H9 (cell line): ENCODE measurements around the gene SHROOM1. TPM values are rescaled to one million over a fixed set of nuclear protein-coding genes. Genes with fewer than 3 reads are reported as not detected.

Experiments used
- DNase-seq: peaks from one replicate; pipeline ENCODE4 v3.0.0-alpha.2; 2017
- H2AFZ ChIP-seq: one replicate; pipeline ENCODE4 v1.6.1; 2013; ENCODE audit warnings: mild to moderate bottlenecking, low read length, control low read depth, moderate library complexity
- H2AK5ac ChIP-seq: 2 replicates; pipeline ENCODE4 v1.6.1; 2013; ENCODE audit warnings: low read length, control low read depth, mixed read lengths; ENCODE audit not compliant: insufficient read length
- H2BK120ac ChIP-seq: one replicate; pipeline ENCODE4 v1.6.1; 2013; ENCODE audit warnings: low read depth, mild to moderate bottlenecking, low read length, control low read depth, inconsistent platforms; ENCODE audit not compliant: poor library complexity, severe bottlenecking
- H2BK12ac ChIP-seq: 2 replicates; pipeline ENCODE4 v1.6.1; 2013; ENCODE audit warnings: low read length, control low read depth, mixed read lengths, low read depth; ENCODE audit not compliant: insufficient read length
- H2BK15ac ChIP-seq: 2 replicates; pipeline ENCODE4 v1.6.1; 2013; ENCODE audit warnings: low read depth, low read length, control low read depth
- H2BK20ac ChIP-seq: one replicate; pipeline ENCODE4 v1.6.1; 2013; ENCODE audit warnings: low read depth, mild to moderate bottlenecking, low read length, control low read depth, inconsistent platforms; ENCODE audit not compliant: poor library complexity, severe bottlenecking
- H2BK5ac ChIP-seq: 2 replicates; pipeline ENCODE4 v1.6.1; 2013; ENCODE audit warnings: low read length, control low read depth, mixed read lengths; ENCODE audit not compliant: insufficient read length
- H3K14ac ChIP-seq: 2 replicates; pipeline ENCODE4 v1.6.1; 2013; ENCODE audit warnings: low read length, control low read depth; ENCODE audit not compliant: insufficient read depth
- H3K18ac ChIP-seq: 2 replicates; pipeline ENCODE4 v1.6.1; 2013; ENCODE audit warnings: low read depth, mild to moderate bottlenecking, mixed read lengths, low read length, control low read depth; ENCODE audit not compliant: insufficient read length
- H3K23ac ChIP-seq: 2 replicates; pipeline ENCODE4 v1.6.1; 2013; ENCODE audit warnings: low read length, control low read depth, mixed read lengths, low read depth; ENCODE audit not compliant: insufficient read length
- H3K23me2 ChIP-seq: 2 replicates; pipeline ENCODE4 v1.6.1; 2013; ENCODE audit warnings: low read depth, mild to moderate bottlenecking, mixed read lengths, low read length, control low read depth; ENCODE audit not compliant: insufficient read length, poor library complexity, severe bottlenecking
- H3K27ac ChIP-seq: 2 replicates; pipeline ENCODE4 v1.5.1; 2013; ENCODE audit warnings: low read length, control low read depth, mixed read lengths, low read depth; ENCODE audit not compliant: insufficient read length
- H3K27me3 ChIP-seq: 2 replicates; pipeline ENCODE4 v1.6.1; 2013; ENCODE audit warnings: low read length, control low read depth, inconsistent platforms; ENCODE audit not compliant: insufficient read depth
- H3K4ac ChIP-seq: 2 replicates; pipeline ENCODE4 v1.6.1; 2013; ENCODE audit warnings: low read depth, mild to moderate bottlenecking, control low read depth, inconsistent platforms, low read length, moderate library complexity
- H3K4me1 ChIP-seq: 2 replicates; pipeline ENCODE4 v1.6.1; 2013; ENCODE audit warnings: low read length, control low read depth, inconsistent platforms; ENCODE audit not compliant: insufficient read depth
- H3K4me2 ChIP-seq: 2 replicates; pipeline ENCODE4 v1.6.1; 2013; ENCODE audit warnings: low read length, control low read depth, mixed read lengths; ENCODE audit not compliant: insufficient read length, insufficient read depth
- H3K56ac ChIP-seq: 2 replicates; pipeline ENCODE4 v1.6.1; 2013; ENCODE audit warnings: low read depth, mild to moderate bottlenecking, mixed read lengths, low read length, control low read depth; ENCODE audit not compliant: insufficient read length
- H3K79me1 ChIP-seq: 2 replicates; pipeline ENCODE4 v1.6.1; 2013; ENCODE audit warnings: low read depth, mild to moderate bottlenecking, moderate library complexity, low read length, control low read depth, inconsistent platforms; ENCODE audit not compliant: insufficient read depth, poor library complexity, severe bottlenecking
- H3K79me2 ChIP-seq: 2 replicates; pipeline ENCODE4 v1.6.1; 2013; ENCODE audit warnings: low read length, control low read depth, inconsistent platforms; ENCODE audit not compliant: insufficient read depth
- H3K9ac ChIP-seq: 2 replicates; pipeline ENCODE4 v1.6.1; 2013; ENCODE audit warnings: low read length, control low read depth, mixed read lengths; ENCODE audit not compliant: insufficient read length; ENCODE audit errors: extremely low read depth
- H3K9me3 ChIP-seq: one replicate; pipeline ENCODE4 v1.6.1; 2013; ENCODE audit warnings: low read depth, low read length, inconsistent platforms; ENCODE audit not compliant: control insufficient read depth
- H3T11ph ChIP-seq: one replicate; pipeline ENCODE4 v1.6.1; 2013; ENCODE audit warnings: mild to moderate bottlenecking, low read length, control low read depth, inconsistent platforms
- H4K20me1 ChIP-seq: one replicate; pipeline ENCODE4 v1.6.1; 2013; ENCODE audit not compliant: control insufficient read depth, insufficient read length, insufficient read depth
- H4K5ac ChIP-seq: 2 replicates; pipeline ENCODE4 v1.6.1; 2013; ENCODE audit warnings: low read depth, mild to moderate bottlenecking, mixed read lengths, low read length, control low read depth; ENCODE audit not compliant: insufficient read length
- H4K8ac ChIP-seq: replicated peaks from 2 replicates; pipeline ENCODE4 v1.6.1; 2013; ENCODE audit warnings: low read length, control low read depth, mixed read lengths, low read depth; ENCODE audit not compliant: insufficient read length
- H4K91ac ChIP-seq: 2 replicates; pipeline ENCODE4 v1.6.1; 2013; ENCODE audit warnings: low read depth, mild to moderate bottlenecking, moderate library complexity, mixed read lengths, low read length, control low read depth; ENCODE audit not compliant: insufficient read length
- H3K27ac Mint-ChIP-seq, 3 experiments: 2 replicates in 2 of 3; 3 replicates in 1 of 3; pipeline ENCODE4 v1.8.0; 2020 to 2021; ENCODE audit warnings: mixed read lengths in 3 of 3, mild to moderate bottlenecking in 1 of 3, moderate library complexity in 1 of 3
- H3K27me3 Mint-ChIP-seq: 2 replicates; pipeline ENCODE4 v1.8.0; 2021; ENCODE audit warnings: low read depth, mild to moderate bottlenecking, moderate library complexity, mixed read lengths
- H3K36me3 Mint-ChIP-seq, 3 experiments: 2 replicates in 2 of 3; 3 replicates in 1 of 3; pipeline ENCODE4 v1.8.0; 2020 to 2021; ENCODE audit warnings: low read depth in 3 of 3, mixed read lengths in 3 of 3; ENCODE audit not compliant: insufficient read depth in 1 of 3
- H3K4me1 Mint-ChIP-seq, 2 experiments: 2 replicates each; pipeline ENCODE4 v1.8.0; 2020; ENCODE audit warnings: mixed read lengths in 2 of 2
- H3K4me3 Mint-ChIP-seq, 2 experiments: 2 replicates in 1 of 2; 3 replicates in 1 of 2; pipeline ENCODE4 v1.8.0; 2020 to 2021; ENCODE audit warnings: mild to moderate bottlenecking in 2 of 2, mixed read lengths in 2 of 2, moderate library complexity in 1 of 2
- H3K9me3 Mint-ChIP-seq, 2 experiments: 2 replicates in 1 of 2; 3 replicates in 1 of 2; pipeline ENCODE4 v1.8.0; 2020; ENCODE audit warnings: mild to moderate bottlenecking in 2 of 2, mixed read lengths in 2 of 2, moderate library complexity in 1 of 2
- CTCF ChIP-seq: fragments of 200-600 bp; sonication (generic); conservative IDR thresholded peaks from 3 replicates; pipeline ENCODE4 v1.8.0; 2021; ENCODE audit warnings: antibody characterized with exemption, mild to moderate bottlenecking
- WGBS: extraction: QIAGEN DNeasy Blood & Tissue Kit; methylation state at CpG from one replicate; pipeline ENCODE4 v1.1.7; 2013; ENCODE audit warnings: missing lambda C conversion rate, low lambda C conversion rate, mixed read lengths; ENCODE audit not compliant: insufficient read length; ENCODE audit errors: extremely low coverage; 5-methylcytosine and 5-hydroxymethylcytosine counted together
- total RNA-seq: library from RNA; stranded (reverse); gene quantifications from 2 replicates; pipeline ENCODE4 v1.2.1, GENCODE V29; 2021

The SHROOM1 gene
- total RNA-seq, 1 experiment from 2014 or later, result 7.0 TPM

GRCh38 chr5:132859889-132860437 is 29.5 kb upstream of the SHROOM1 start:
- H4K8ac ChIP-seq, result no peak overlapping the region
- H3K27ac ChIP-seq, result no peak overlapping the region
- no peak for DNase-seq
- Mint-ChIP-seq H3K36me3 (no peaks in the 10 kb centered on the region), H3K9me3 (no peaks in the 10 kb centered on the region), H3K4me3 (no peak overlapping the region), H3K27ac (no peak overlapping the region), H3K27me3 (peaks cover 2% of the 10 kb centered on the region), H3K4me1 (peaks cover 11 to 13% of the 10 kb centered on the region in 2 experiments)
- no peaks in the 10 kb centered on the region for H3K4me1 ChIP-seq
- no peak overlapping the region for H4K91ac ChIP-seq
- H2BK5ac ChIP-seq, result no peak overlapping the region
- no peak overlapping the region for H2BK20ac ChIP-seq
- no peak overlapping the region for H2AFZ ChIP-seq
- H3K4ac ChIP-seq, result no peak overlapping the region
- TF ChIP-seq CTCF, result no peak
- H3K23ac ChIP-seq, result no peak overlapping the region
- no peaks in the 10 kb centered on the region for H3K79me2 ChIP-seq
- no peaks in the 10 kb centered on the region for H4K20me1 ChIP-seq
- no peak overlapping the region for H3K56ac ChIP-seq
- no peak overlapping the region for H3T11ph ChIP-seq
- H3K23me2 ChIP-seq, result no peaks in the 10 kb centered on the region
- no peak overlapping the region for H2BK12ac ChIP-seq
- H3K79me1 ChIP-seq, result no peaks in the 10 kb centered on the region
- no peak overlapping the region for H2AK5ac ChIP-seq
- no CpG with 5 or more reads among the region's 2 CpGs for WGBS
- H3K9me3 ChIP-seq, result no peaks in the 10 kb centered on the region
- no peak overlapping the region for H3K18ac ChIP-seq
- no peak overlapping the region for H3K9ac ChIP-seq
- no peak overlapping the region for H3K14ac ChIP-seq
- no peak overlapping the region for H2BK120ac ChIP-seq
- H2BK15ac ChIP-seq, result no peak overlapping the region
- no peak overlapping the region for H4K5ac ChIP-seq
- no peaks in the 10 kb centered on the region for H3K27me3 ChIP-seq
- H3K4me2 ChIP-seq, result no peak overlapping the region
